Memory B cell (primary cell): ENCODE measurements around the gene RASD2.
A peak's percentile ranks its signal among the peaks of the same experiment; 100 is the strongest.

Experiments
- ATAC-seq: fragments of 150-1000 bp; cut with Tn5 transposase; 2 replicates; pipeline ENCODE4 v1.10.0; 2021; ENCODE audit warnings: low read depth, mild to moderate bottlenecking, moderate library complexity
- DNase-seq, 2 donors: peaks; one replicate each; pipeline ENCODE4 v3.0.0; 2022; ENCODE audit warnings: low spot score in 2 of 2
- H3K27ac Mint-ChIP-seq: one replicate; pipeline ENCODE4 v1.8.0; 2022; ENCODE audit warnings: mild to moderate bottlenecking, moderate library complexity, mixed read lengths
- H3K27me3 Mint-ChIP-seq: one replicate; pipeline ENCODE4 v1.8.0; 2022; ENCODE audit warnings: mixed read lengths
- H3K36me3 Mint-ChIP-seq: one replicate; pipeline ENCODE4 v1.8.0; 2022; ENCODE audit warnings: mild to moderate bottlenecking, mixed read lengths
- H3K4me1 Mint-ChIP-seq: one replicate; pipeline ENCODE4 v1.8.0; 2022; ENCODE audit warnings: mixed read lengths
- H3K4me3 Mint-ChIP-seq: one replicate; pipeline ENCODE4 v1.8.0; 2022; ENCODE audit warnings: mild to moderate bottlenecking, moderate library complexity, mixed read lengths
- H3K9me3 Mint-ChIP-seq: one replicate; pipeline ENCODE4 v1.8.0; 2022; ENCODE audit warnings: mixed read lengths

RASD2 gene

GRCh38 chr22:35568751-35569739, 28.4 kb downstream of the RASD2 start:
- Mint-ChIP-seq H3K27ac (no peak overlapping the region), H3K36me3 (no peaks in the 10 kb centered on the region), H3K4me3 (no peak overlapping the region), H3K27me3 (peaks cover 14% of the 10 kb centered on the region), H3K4me1 (no peaks in the 10 kb centered on the region), H3K9me3 (no peaks in the 10 kb centered on the region)
- ATAC-seq (no peak), DNase-seq (no peak)

- no peak overlapping the region for H3K27ac Mint-ChIP-seq
- H3K4me3 Mint-ChIP-seq, result no peak overlapping the region
- ATAC-seq (no peak), DNase-seq (no peak)
- no peaks in the 10 kb centered on the region for H3K9me3 Mint-ChIP-seq
- no peaks in the 10 kb centered on the region for H3K36me3 Mint-ChIP-seq
- peaks cover 16% of the 10 kb centered on the region for H3K27me3 Mint-ChIP-seq
- H3K4me1 Mint-ChIP-seq, result no peaks in the 10 kb centered on the region
These were observed 29.3 kb downstream of the RASD2 start for GRCh38 chr22:35569916-35570315.

- H3K4me3 Mint-ChIP-seq, result no peak overlapping the region
- no peaks in the 10 kb centered on the region for H3K36me3 Mint-ChIP-seq
- peaks cover 11% of the 10 kb centered on the region for H3K27me3 Mint-ChIP-seq
- DNase-seq, result no peak
- no peak overlapping the region for H3K27ac Mint-ChIP-seq
- no peaks in the 10 kb centered on the region for H3K9me3 Mint-ChIP-seq
- H3K4me1 Mint-ChIP-seq, result no peaks in the 10 kb centered on the region
- no peak for ATAC-seq
These were observed 30.1 kb downstream of the RASD2 start for GRCh38 chr22:35570686-35571194.

- no peaks in the 10 kb centered on the region for H3K4me1 Mint-ChIP-seq
These were observed 31.9 kb downstream of the RASD2 start for GRCh38 chr22:35572556-35572955.

GRCh38 chr22:35575116-35575748, 34.6 kb downstream of the RASD2 start:
- no peaks in the 10 kb centered on the region for H3K36me3 Mint-ChIP-seq
- no peak overlapping the region for H3K27ac Mint-ChIP-seq
- H3K4me3 Mint-ChIP-seq, result no peak overlapping the region
- H3K27me3 Mint-ChIP-seq, result peaks cover 12% of the 10 kb centered on the region
- H3K4me1 Mint-ChIP-seq, result no peaks in the 10 kb centered on the region
- DNase-seq (no peak), ATAC-seq (peak; percentile 39)
- peaks cover 1% of the 10 kb centered on the region for H3K9me3 Mint-ChIP-seq

More at GRCh38 chr22:35572556-35572955, 31.9 kb downstream of the RASD2 start:
- no peak for ATAC-seq
- Mint-ChIP-seq H3K36me3 (no peaks in the 10 kb centered on the region), H3K9me3 (no peaks in the 10 kb centered on the region), H3K27ac (no peak overlapping the region), H3K27me3 (peaks cover 9% of the 10 kb centered on the region), H3K4me3 (no peak overlapping the region)
- no peak for DNase-seq

- no peaks in the 10 kb centered on the region for H3K36me3 Mint-ChIP-seq
- peaks cover 1% of the 10 kb centered on the region for H3K9me3 Mint-ChIP-seq
- peaks cover 8% of the 10 kb centered on the region for H3K27me3 Mint-ChIP-seq
- no peak overlapping the region for H3K4me3 Mint-ChIP-seq
- ATAC-seq (no peak), DNase-seq (no peak)
- H3K4me1 Mint-ChIP-seq, result no peaks in the 10 kb centered on the region
- no peak overlapping the region for H3K27ac Mint-ChIP-seq
These were observed 36.0 kb downstream of the RASD2 start for GRCh38 chr22:35576671-35577070.

GRCh38 chr22:35577799-35578659, 37.4 kb downstream of the RASD2 start:
- DNase-seq, result no peak
- H3K4me3 Mint-ChIP-seq, result no peak overlapping the region
- peaks cover 2% of the 10 kb centered on the region for H3K4me1 Mint-ChIP-seq

GRCh38 chr22:35578836-35579575, 38.4 kb downstream of the RASD2 start:
- H3K27ac Mint-ChIP-seq, result no peak overlapping the region
- DNase-seq (no peak), ATAC-seq (no peak)
- H3K9me3 Mint-ChIP-seq, result peaks cover 1% of the 10 kb centered on the region
- peaks cover 8% of the 10 kb centered on the region for H3K27me3 Mint-ChIP-seq
- H3K36me3 Mint-ChIP-seq, result no peaks in the 10 kb centered on the region
- H3K4me3 Mint-ChIP-seq, result no peak overlapping the region
- H3K4me1 Mint-ChIP-seq, result peaks cover 4% of the 10 kb centered on the region

More at GRCh38 chr22:35577799-35578659, 37.4 kb downstream of the RASD2 start:
- no peak overlapping the region for H3K27ac Mint-ChIP-seq
- H3K36me3 Mint-ChIP-seq, result no peaks in the 10 kb centered on the region
- ATAC-seq, result no peak
- H3K27me3 Mint-ChIP-seq, result peaks cover 8% of the 10 kb centered on the region
- H3K9me3 Mint-ChIP-seq, result peaks cover 1% of the 10 kb centered on the region

- DNase-seq (no peak), ATAC-seq (no peak)
- Mint-ChIP-seq H3K27ac (no peak overlapping the region), H3K27me3 (peaks cover 5% of the 10 kb centered on the region), H3K36me3 (no peaks in the 10 kb centered on the region), H3K9me3 (peaks cover 1% of the 10 kb centered on the region), H3K4me1 (peaks cover 4% of the 10 kb centered on the region), H3K4me3 (no peak overlapping the region)
These were observed 39.9 kb downstream of the RASD2 start for GRCh38 chr22:35580351-35581022.

GRCh38 chr22:35581023-35581413, 40.4 kb downstream of the RASD2 start:
- H3K36me3 Mint-ChIP-seq, result no peaks in the 10 kb centered on the region

GRCh38 chr22:35582218-35582860, 41.7 kb downstream of the RASD2 start:
- H3K36me3 Mint-ChIP-seq, result no peaks in the 10 kb centered on the region
- H3K27me3 Mint-ChIP-seq, result peaks cover 5% of the 10 kb centered on the region
- H3K27ac Mint-ChIP-seq, result no peak overlapping the region

More at GRCh38 chr22:35581023-35581413, 40.4 kb downstream of the RASD2 start:
- ATAC-seq (no peak), DNase-seq (no peak)
- H3K9me3 Mint-ChIP-seq, result peaks cover 1% of the 10 kb centered on the region
- H3K27me3 Mint-ChIP-seq, result peaks cover 5% of the 10 kb centered on the region
- no peak overlapping the region for H3K4me3 Mint-ChIP-seq
- peaks cover 4% of the 10 kb centered on the region for H3K4me1 Mint-ChIP-seq
- H3K27ac Mint-ChIP-seq, result no peak overlapping the region

GRCh38 chr22:35582861-35583670, 42.4 kb downstream of the RASD2 start:
- Mint-ChIP-seq H3K27me3 (peaks cover 2% of the 10 kb centered on the region), H3K36me3 (no peaks in the 10 kb centered on the region), H3K27ac (no peak overlapping the region), H3K4me1 (peaks cover 4% of the 10 kb centered on the region), H3K4me3 (no peak overlapping the region), H3K9me3 (no peaks in the 10 kb centered on the region)
- ATAC-seq (peak; percentile 76), DNase-seq (peak; percentile 56 to 65)

More at GRCh38 chr22:35582218-35582860, 41.7 kb downstream of the RASD2 start:
- Mint-ChIP-seq H3K4me3 (no peak overlapping the region), H3K4me1 (peaks cover 4% of the 10 kb centered on the region), H3K9me3 (peaks cover 1% of the 10 kb centered on the region)
- DNase-seq (no peak), ATAC-seq (no peak)
